Calu3 (cell line): Measurements from ENCODE around the gene SMOC2. TPM values are rescaled to one million over a fixed set of nuclear protein-coding genes. Genes with fewer than 3 reads are reported as not detected.

Source experiments
- BruUV-seq: library from RNA; stranded (reverse); fragments of 400-500 nt; replicated peaks from 2 replicates; lab custom pipeline; 2021; lab: Mats Ljungman, UMichigan
- CTCF ChIA-PET: fragments of 300-600 bp; sonication (Branson Sonifier 250); formaldehyde crosslinking; loops from one replicate; lab custom pipeline; 2022; ENCODE audit warnings: antibody characterized with exemption; lab: Charles Lee
- DNase-seq: peaks from one replicate; pipeline ENCODE4 v3.0.0; 2022
- H3K27ac Mint-ChIP-seq: one replicate; pipeline ENCODE4 v1.8.0; 2022; ENCODE audit warnings: mixed read lengths; ENCODE audit not compliant: unreplicated experiment
- H3K27me3 Mint-ChIP-seq: one replicate; pipeline ENCODE4 v1.8.0; 2022; ENCODE audit warnings: mixed read lengths; ENCODE audit not compliant: unreplicated experiment
- H3K36me3 Mint-ChIP-seq: one replicate; pipeline ENCODE4 v1.8.0; 2022; ENCODE audit warnings: mild to moderate bottlenecking, moderate library complexity, mixed read lengths; ENCODE audit not compliant: insufficient read depth, unreplicated experiment
- H3K4me1 Mint-ChIP-seq: one replicate; pipeline ENCODE4 v1.8.0; 2022; ENCODE audit warnings: mild to moderate bottlenecking, low read depth, mixed read lengths; ENCODE audit not compliant: unreplicated experiment
- H3K4me3 Mint-ChIP-seq: one replicate; pipeline ENCODE4 v1.8.0; 2022; ENCODE audit warnings: mild to moderate bottlenecking, low read depth, moderate library complexity, mixed read lengths; ENCODE audit not compliant: unreplicated experiment
- H3K9me3 Mint-ChIP-seq: one replicate; pipeline ENCODE4 v1.8.0; 2022; ENCODE audit warnings: low read depth, mixed read lengths; ENCODE audit not compliant: unreplicated experiment
- CTCF ChIP-seq: fragments of 200-600 bp; IDR thresholded peaks from one replicate; pipeline ENCODE4 v1.8.0; 2022; ENCODE audit warnings: antibody characterized with exemption; ENCODE audit not compliant: unreplicated experiment
- intact Hi-C: fragments of 100-400 bp; cut with micrococcal nuclease; formaldehyde crosslinking; loops from one replicate; pipeline ENCODE4 v1.10.0; 2022; ENCODE audit not compliant: unreplicated experiment
- total RNA-seq: library from RNA; stranded (reverse); gene quantifications from 2 replicates; pipeline ENCODE4 v1.2.3, GENCODE V29; 2022

SMOC2 gene
- total RNA-seq, 1 experiment from 2014 or later, result 1.1 TPM

GRCh38 chr6:168415098-168415992 lies 25.6 kb upstream of the SMOC2 start:
- intact Hi-C loops, result no loop called here
- H3K9me3 Mint-ChIP-seq, result no peaks in the 10 kb centered on the region
- TF ChIP-seq CTCF, result no peak

DNA sequence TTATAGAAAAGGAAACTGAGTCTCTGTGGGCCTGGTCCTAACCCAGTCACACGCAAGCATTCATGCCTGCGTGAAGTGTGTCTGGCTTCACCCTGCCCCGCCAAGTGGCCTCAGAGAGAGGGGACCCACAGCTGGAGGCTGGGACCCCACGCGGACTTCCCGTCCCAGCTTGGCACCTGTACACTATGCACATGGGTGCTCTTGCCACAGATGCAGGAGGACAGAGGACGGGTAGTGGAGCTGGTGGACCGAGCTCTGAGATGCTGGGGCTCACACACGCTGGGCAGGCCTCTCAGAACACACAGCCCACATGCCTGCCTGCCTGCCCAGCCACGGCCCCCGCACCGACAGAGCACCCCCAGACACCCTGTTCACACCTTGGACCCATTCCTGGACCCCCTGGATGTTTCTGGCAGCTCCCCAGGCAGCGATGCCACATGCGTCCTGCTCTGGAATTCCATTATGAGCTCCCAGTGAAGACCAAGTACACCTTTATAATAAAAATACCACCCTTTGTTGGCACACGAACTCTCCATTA lies 24.9 kb upstream of the SMOC2 start:
- no peak for DNase-seq
- Mint-ChIP-seq H3K27me3 (peaks cover 54% of the 10 kb centered on the region), H3K36me3 (no peaks in the 10 kb centered on the region), H3K4me3 (no peak overlapping the region), H3K27ac (no peak overlapping the region), H3K9me3 (no peaks in the 10 kb centered on the region), H3K4me1 (no peaks in the 10 kb centered on the region)
- intact Hi-C loops, result no loop called here
- CTCF ChIA-PET, result no interaction called here
- TF ChIP-seq CTCF, result no peak
- no TSS peak for BruUV-seq

More at GRCh38 chr6:168415098-168415992, 25.6 kb upstream of the SMOC2 start:
- BruUV-seq, result no TSS peak
- Mint-ChIP-seq H3K36me3 (no peaks in the 10 kb centered on the region), H3K27me3 (peaks cover 47% of the 10 kb centered on the region), H3K4me1 (no peaks in the 10 kb centered on the region), H3K27ac (no peak overlapping the region), H3K4me3 (no peak overlapping the region)
- CTCF ChIA-PET, result no interaction called here
- no peak for DNase-seq

DNA sequence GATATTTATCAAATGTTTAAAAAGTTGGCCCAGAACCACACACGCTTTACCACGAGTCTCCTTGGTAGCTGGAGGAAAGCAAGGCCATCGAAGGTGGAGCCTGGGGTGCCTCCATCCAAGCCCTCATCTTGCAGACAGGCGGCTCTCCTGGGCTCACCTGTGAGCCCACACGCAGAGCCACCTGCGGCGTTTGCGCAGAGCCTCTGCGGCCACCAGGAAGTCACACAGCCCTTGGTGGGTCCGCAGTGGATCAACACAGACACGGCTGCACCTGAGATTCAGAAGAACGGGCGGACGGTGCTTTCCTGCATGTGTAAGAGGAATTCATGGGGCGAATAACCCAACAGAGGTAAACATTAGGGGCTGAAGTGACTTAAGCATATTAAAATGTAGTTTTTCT lies 24.5 kb upstream of the SMOC2 start:
- intact Hi-C loops, result no loop called here
- BruUV-seq, result no TSS peak
- H3K4me1 Mint-ChIP-seq, result no peaks in the 10 kb centered on the region
- H3K36me3 Mint-ChIP-seq, result no peaks in the 10 kb centered on the region
- no peak overlapping the region for H3K27ac Mint-ChIP-seq
- H3K9me3 Mint-ChIP-seq, result no peaks in the 10 kb centered on the region
- H3K4me3 Mint-ChIP-seq, result no peak overlapping the region
- peaks cover 59% of the 10 kb centered on the region for H3K27me3 Mint-ChIP-seq
- TF ChIP-seq CTCF, result no peak
- CTCF ChIA-PET, result no interaction called here
- no peak for DNase-seq

DNA sequence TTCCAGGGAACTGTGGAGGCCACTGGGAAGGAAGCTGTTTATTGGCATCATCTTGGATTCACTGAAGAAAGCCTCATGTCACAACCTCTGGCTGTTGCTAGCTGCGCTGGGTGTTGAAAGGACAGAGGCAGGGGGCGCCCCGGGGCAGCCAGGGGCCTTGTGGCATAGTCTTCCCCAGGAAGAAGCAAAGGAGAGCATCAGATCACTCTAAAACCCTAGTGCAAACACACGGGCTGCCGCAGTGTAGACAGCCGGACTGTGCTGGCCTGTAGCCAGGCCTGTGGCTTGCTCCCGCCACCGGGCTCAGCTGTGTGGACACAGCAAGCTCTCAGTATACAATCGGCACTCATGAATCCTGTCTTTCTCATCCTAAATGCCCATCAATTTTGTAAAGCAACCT lies 23.8 kb upstream of the SMOC2 start:
- no peak overlapping the region for H3K27ac Mint-ChIP-seq
- peak; percentile 9 for DNase-seq
- intact Hi-C loops, result no loop called here
- peaks cover 66% of the 10 kb centered on the region for H3K27me3 Mint-ChIP-seq
- no peaks in the 10 kb centered on the region for H3K4me1 Mint-ChIP-seq
- CTCF ChIA-PET, result no interaction called here
- no TSS peak for BruUV-seq
- H3K9me3 Mint-ChIP-seq, result no peaks in the 10 kb centered on the region
- no peak for TF ChIP-seq CTCF
- H3K4me3 Mint-ChIP-seq, result no peak overlapping the region
- no peaks in the 10 kb centered on the region for H3K36me3 Mint-ChIP-seq
